Midbrain (tissue), 1 donor: ENCODE measurements around the gene ADAD2.
A peak's percentile ranks its signal among the peaks of the same experiment; 100 is the strongest.

Experiments
- DNase-seq: peaks from one replicate; lab custom pipeline; 2025; lab: John Stamatoyannopoulos, UW

ADAD2 gene

GRCh38 chr16:84223456-84223855 is 32.5 kb downstream of the ADAD2 start:
- DNase-seq: no peak

- DNase-seq: no peak
Measured at GRCh38 chr16:84224554-84224953, 33.6 kb downstream of the ADAD2 start.

GRCh38 chr16:84225126-84225525 is 34.2 kb downstream of the ADAD2 start:
- DNase-seq: no peak

GRCh38 chr16:84225571-84225970 is 34.6 kb downstream of the ADAD2 start:
- DNase-seq: no peak

GRCh38 chr16:84226026-84226425 is 35.1 kb downstream of the ADAD2 start:
- DNase-seq: no peak

- no peak for DNase-seq
Measured at GRCh38 chr16:84227548-84227947, 36.6 kb downstream of the ADAD2 start.

GRCh38 chr16:84228256-84228838 is 37.4 kb downstream of the ADAD2 start:
- DNase-seq: peak; percentile 10

GRCh38 chr16:84229471-84229870 is 38.5 kb downstream of the ADAD2 start:
- DNase-seq: no peak

- no peak for DNase-seq
Measured at GRCh38 chr16:84232060-84232459, 41.1 kb downstream of the ADAD2 start.

GRCh38 chr16:84232969-84233368 is 42.0 kb downstream of the ADAD2 start:
- no peak for DNase-seq

- no peak for DNase-seq
Measured at GRCh38 chr16:84233748-84234147, 42.8 kb downstream of the ADAD2 start.

GRCh38 chr16:84234321-84235241 is 43.6 kb downstream of the ADAD2 start:
- peak; percentile 4 for DNase-seq

GRCh38 chr16:84236671-84237070 is 45.7 kb downstream of the ADAD2 start:
- DNase-seq: no peak

GRCh38 chr16:84237994-84238750 is 47.2 kb downstream of the ADAD2 start:
- no peak for DNase-seq

GRCh38 chr16:84239141-84239769 is 48.3 kb downstream of the ADAD2 start:
- no peak for DNase-seq

GRCh38 chr16:84239909-84240308 is 49.0 kb downstream of the ADAD2 start, which contains the start of gene KCNG4:
Gene KCNG4, minus strand, starts transcription at chr16:84240012. Its CDS starts 2,527 bp downstream, at chr16:84237485.
- DNase-seq: no peak

GRCh38 chr16:84240455-84240854 is 49.5 kb downstream of the ADAD2 start:
- no peak for DNase-seq

GRCh38 chr16:84241778-84242177 is 50.8 kb downstream of the ADAD2 start:
- no peak for DNase-seq

- no peak for DNase-seq
Measured at GRCh38 chr16:84242839-84243238, 51.9 kb downstream of the ADAD2 start.

GRCh38 chr16:84243732-84244131 is 52.8 kb downstream of the ADAD2 start:
- DNase-seq: no peak

GRCh38 chr16:84244728-84245127 is 53.8 kb downstream of the ADAD2 start:
- no peak for DNase-seq
